Activated CD8-positive, alpha-beta memory T cell treated with anti-CD3 and anti-CD28 coated beads for 4 hours (primary cell): ENCODE measurements around the gene EMILIN2.

Experiments used
- DNase-seq, 2 donors: peaks; one replicate each; pipeline ENCODE4 v3.0.0-alpha.2; 2020; ENCODE audit warnings: low read depth in 2 of 2

Gene EMILIN2

GRCh38 chr18:2954869-2955645 lies 108.3 kb downstream of the EMILIN2 start:
- no peak for DNase-seq

GRCh38 chr18:2956056-2956455 lies 109.2 kb downstream of the EMILIN2 start:
- DNase-seq, result no peak

GRCh38 chr18:2958819-2959298 lies 112.1 kb downstream of the EMILIN2 start:
- no peak for DNase-seq

- no peak for DNase-seq
Observed at GRCh38 chr18:2959341-2959740, 112.5 kb downstream of the EMILIN2 start.

GRCh38 chr18:2960983-2961696 lies 114.3 kb downstream of the EMILIN2 start:
- no peak for DNase-seq

GRCh38 chr18:2961821-2962220 lies 115.0 kb downstream of the EMILIN2 start:
- no peak for DNase-seq

- no peak for DNase-seq
Observed at GRCh38 chr18:2963048-2963447, 116.2 kb downstream of the EMILIN2 start.

- DNase-seq, result no peak
Observed at GRCh38 chr18:2964361-2965010, 117.7 kb downstream of the EMILIN2 start.
